Posterior vena cava (tissue), 2 donors: ENCODE results near the gene ZSCAN5B. TPM values are rescaled to one million over a fixed set of nuclear protein-coding genes. Genes with fewer than 3 reads are reported as not detected.
"Not testable (repeated sequence)": the region's sequence is repeated elsewhere in the genome, so short reads cannot be mapped to it uniquely, and the experiment has no call there.

ENCODE experiments used
- DNase-seq: peaks from one replicate; pipeline ENCODE4 v3.0.0-alpha.2; 2020; ENCODE audit warnings: low spot score
- intact Hi-C, 2 donors: fragments of 100-400 bp; cut with DNase I; formaldehyde crosslinking; loops; one replicate each; pipeline versions ENCODE4 v1.14.1 to v1.14.2; 2022 to 2023
- long read RNA-seq, 2 donors: library from polyadenylated mRNA; unstranded; transcript quantifications; one replicate each; pipeline ENCODE4 v2.0.0, GENCODE V29; 2020 to 2021
- total RNA-seq, 2 donors: library from RNA; stranded (reverse); fragmentation: NEBNext Ultra II Directional; extraction: Animal tissue kit (Norgen Biotek cat#: 25700); gene quantifications; one replicate each; pipeline ENCODE4 v1.2.1, GENCODE V29; 2021
- donor health status: DM: yes; HTN: yes; CAD: no.
- donor health status: DM: yes; HTN: yes; CAD: no.

Gene ZSCAN5B, protein sequence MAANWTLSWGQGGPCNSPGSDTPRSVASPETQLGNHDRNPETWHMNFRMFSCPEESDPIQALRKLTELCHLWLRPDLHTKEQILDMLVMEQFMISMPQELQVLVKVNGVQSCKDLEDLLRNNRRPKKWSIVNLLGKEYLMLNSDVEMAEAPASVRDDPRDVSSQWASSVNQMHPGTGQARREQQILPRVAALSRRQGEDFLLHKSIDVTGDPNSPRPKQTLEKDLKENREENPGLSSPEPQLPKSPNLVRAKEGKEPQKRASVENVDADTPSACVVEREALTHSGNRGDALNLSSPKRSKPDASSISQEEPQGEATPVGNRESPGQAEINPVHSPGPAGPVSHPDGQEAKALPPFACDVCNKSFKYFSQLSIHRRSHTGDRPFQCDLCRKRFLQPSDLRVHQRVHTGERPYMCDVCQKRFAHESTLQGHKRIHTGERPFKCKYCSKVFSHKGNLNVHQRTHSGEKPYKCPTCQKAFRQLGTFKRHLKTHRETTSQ
- not detected for total RNA-seq
- long read RNA-seq, donor 1: 0 reads
- long read RNA-seq, donor 2: 0 reads

DNA sequence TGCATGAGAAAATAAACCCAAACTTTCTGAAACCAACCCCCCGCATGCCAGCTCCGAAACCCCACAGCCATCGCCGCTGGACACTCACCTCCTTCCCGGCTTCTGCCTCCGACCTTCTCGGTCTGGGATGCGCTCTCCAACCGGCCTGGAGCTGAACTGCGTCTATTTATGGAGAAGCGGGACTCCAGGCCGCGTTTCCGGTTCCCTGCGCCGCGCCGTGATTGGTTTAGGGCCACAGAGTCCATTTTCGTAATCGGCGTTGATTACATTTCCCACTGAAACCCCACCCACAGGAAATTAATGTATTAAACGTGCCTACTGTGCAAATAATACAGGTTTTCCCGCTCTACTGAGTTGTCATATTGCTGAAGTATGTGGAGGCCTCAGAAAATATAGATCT lies at the start of gene ZSCAN5B:
TSS of gene ZSCAN5B (minus strand) at position 138 of the 400 bp plus-strand sequence. CDS start 4,731 bp downstream, outside the sequence.
- DNase-seq, intact Hi-C loops: not testable (repeated sequence)

DNA sequence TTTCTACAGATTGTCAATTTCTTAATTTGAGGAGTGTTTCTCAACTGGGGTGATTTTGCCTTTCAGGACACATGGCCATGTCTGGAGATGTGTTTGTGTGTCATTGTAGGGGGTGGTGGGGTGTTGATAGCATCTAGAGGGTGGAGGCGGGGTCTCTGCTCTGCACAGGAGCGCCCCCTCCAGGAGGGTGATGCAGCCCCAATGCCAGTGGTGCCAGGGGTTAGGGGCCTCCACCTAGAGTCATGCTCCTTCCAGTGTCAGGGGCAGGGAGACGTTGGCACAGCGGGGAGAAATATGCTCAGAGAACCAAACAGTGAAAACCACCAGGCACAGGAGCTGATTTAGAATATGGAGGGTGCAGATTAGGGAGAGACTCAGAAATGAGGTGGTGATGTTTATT lies 48.2 kb upstream of the ZSCAN5B start:
- intact Hi-C loops, DNase-seq: not testable (repeated sequence)

DNA sequence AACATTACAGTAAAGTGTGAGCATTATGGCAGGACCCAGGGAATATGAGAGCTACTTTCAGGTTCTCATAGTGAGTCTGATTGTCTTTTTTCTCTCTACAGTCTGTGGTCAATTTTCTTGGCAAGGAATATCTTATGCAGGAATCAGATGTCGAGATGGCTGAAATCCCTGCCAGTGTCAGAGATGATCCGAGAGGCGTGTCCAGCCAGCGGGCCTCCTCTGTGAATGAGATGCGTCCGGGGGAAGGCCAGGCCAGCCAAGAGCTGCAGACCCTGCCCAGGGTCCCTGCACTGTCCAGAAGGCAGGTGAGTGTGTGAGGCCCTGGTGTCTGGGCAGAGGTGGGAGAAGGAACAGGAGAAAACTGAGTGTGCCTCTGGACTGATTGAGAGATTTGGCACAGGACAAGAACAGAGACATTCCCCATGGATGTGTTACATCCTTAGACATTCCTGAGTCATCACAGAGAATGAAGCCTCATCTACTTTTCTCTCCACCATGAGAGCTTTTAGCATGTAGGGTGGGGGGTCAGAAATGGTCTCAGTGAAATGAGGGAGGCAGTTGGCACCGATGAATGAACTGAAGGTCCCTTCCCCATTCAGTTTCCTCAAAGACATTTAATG lies 47.6 kb upstream of the ZSCAN5B start:
- peak; percentile 50 for DNase-seq
- intact Hi-C loops: no loop called here

DNA sequence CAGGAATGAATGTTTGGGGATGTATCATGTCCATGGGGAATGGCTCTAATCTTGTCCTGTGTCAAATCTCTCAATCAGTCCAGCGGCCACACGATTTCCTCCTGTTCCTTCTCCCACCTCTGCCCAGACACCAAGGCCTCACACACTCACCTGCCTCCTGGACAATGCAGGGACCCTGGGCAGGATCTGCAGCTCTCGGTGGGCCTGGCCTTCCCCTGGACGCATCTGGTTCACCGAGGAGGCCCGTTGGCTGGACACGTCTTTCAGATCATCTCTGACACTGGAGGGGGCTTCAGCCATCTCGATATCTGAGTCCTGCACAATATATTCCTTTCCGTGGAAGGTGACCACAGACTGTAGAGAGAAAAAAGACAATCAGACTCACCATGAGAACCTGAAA lies 25.9 kb upstream of the ZSCAN5B start:
- intact Hi-C loops: no loop called here
- DNase-seq: peak; percentile 40

DNA sequence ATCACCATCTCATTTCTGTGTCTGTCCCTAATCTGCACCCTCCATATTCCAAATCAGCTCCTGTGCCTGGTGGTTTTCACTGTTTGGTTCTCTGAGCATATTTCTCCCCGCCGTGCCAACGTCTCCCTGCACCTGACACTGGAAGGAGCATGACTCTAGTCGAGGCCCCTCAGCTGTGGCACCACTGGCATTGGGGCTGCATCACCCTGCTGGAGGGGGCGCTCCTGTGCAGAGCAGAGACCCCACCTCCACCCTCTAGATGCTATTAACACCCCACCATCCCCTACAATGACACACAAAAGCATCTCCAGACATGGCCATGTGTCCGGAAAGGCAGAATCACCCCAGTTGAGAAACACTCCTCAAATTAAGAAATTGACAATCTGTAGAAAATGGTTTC lies 25.3 kb upstream of the ZSCAN5B start:
- DNase-seq: peak; percentile 16
- intact Hi-C loops: no loop called here

DNA sequence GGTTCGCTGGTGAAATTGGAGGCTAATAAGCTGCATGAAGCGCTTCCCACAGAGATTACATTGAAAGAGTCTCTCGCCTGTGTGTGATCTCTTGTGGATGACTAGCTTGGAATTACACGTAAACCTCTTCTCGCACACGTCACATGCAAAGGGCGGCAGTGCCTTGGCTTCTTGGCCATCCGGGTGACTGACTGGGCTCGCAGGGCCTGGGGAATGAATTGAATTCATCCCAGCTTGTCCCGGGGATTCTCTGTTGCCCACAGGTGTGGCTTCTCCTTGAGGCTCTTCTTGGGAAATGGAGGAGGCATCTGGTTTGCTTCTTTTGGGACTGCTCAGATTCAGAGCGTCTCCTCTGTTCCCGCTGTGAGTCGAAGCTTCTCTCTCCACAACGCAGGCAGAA lies 24.3 kb upstream of the ZSCAN5B start:
- peak; percentile 58 for DNase-seq
- intact Hi-C loops: no loop called here

DNA sequence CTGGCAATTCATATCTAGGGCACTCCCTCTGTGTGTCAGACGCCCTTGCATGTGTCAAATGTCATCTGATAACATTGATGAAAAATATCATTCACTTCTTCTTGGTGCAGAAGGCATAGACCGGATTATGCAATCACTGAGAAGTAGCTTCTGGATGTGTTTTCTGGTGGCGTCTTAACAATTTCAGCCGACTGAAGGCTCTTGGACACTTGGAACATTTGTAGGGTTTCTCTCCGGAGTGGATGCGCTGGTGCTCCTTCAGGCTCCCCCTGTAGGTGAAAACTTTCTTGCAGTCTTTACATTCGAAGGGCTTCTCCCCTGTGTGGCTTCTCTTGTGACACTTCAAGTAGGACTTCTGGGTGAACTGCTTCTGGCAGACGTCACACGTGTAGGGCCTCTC lies 23.9 kb upstream of the ZSCAN5B start:
- intact Hi-C loops: not testable (repeated sequence)
- peak; percentile 36 for DNase-seq

DNA sequence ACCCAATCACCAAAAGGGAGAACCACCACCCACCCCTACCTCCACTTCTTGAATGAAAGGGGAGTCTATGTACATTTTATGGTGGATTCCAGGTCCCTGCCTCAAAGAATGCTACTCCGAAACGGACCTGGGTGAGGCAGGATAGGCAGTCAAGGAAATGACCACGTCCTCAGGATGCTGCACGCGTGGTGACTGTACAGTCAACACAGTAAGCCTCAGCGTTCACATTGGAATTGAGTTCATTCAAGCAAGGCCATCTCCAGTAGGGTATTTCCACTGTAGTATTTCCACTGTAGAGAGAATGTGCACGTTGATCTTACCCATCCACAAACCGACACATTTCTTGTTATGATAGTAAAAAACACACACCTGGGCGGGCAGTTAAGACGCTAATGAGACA lies 21.4 kb upstream of the ZSCAN5B start:
- no peak for DNase-seq
- intact Hi-C loops: no loop called here

DNA sequence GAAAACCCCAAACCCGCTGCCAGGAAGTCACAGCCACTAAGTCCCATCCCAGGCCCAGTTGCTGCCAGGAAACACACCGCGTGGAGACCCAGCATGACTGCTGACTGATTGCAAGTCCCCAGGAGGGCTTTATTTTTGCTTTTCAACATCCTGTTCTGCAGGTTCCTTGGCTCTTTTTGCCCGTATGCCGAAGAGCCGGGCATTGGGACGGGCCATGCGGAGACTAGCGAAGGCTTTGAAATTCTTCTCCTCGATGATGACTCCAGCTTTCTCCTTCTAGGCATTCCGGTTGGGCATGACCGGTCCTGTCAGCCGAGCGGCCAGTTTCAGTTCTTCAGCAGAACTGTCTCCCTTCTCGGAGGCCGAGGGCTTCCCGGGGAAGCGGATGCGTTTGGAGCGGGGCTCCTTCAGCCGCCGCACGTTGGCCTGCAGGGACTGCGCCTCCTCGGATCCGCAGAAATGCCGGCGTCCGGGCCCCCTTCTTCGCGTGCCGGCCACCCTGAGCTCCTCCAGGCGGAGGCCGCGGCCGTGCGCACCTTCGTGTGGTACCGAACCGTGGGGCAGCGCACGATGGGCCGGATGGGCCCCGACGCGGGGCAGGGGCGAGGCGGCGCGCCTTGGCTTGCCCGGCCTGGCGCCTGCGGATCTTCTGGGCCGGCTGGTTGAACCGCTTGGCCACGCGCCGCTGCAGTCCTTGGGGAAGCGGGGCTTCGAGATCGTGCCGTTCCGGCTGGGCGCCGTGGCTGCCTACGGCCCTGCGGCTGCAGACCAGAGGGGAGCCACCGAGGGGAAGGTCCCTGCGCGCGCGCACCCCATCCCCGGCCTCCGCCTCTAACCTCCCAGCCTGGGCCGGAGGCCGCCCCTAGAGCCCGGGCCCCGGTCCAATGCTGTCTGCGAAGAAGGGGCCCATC lies 19.7 kb upstream of the ZSCAN5B start:
- peak; percentile 82 for DNase-seq

DNA sequence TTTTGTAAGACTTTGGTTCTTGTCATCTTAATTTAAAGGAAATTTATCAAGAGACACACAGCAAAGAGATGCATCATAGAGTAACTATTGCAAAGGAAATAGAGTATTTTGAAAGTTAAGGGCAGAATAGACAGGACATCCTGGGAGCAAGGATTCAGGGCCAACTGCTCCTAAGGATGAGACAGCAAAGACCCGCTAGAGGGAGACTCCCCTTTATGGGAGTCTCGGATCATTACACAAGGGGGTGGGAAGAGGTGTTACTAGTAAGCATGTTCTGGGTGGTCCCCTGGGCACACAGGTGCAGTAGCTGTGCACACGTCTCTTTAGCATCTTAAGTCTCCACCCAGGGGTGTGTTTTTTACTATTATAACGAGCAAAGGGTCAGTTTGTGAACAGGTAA lies 14.1 kb upstream of the ZSCAN5B start:
- peak; percentile 17 for DNase-seq
- intact Hi-C loops: no loop called here

More for the DNA sequence above, 19.7 kb upstream of the ZSCAN5B start:
- intact Hi-C loops: no loop called here

DNA sequence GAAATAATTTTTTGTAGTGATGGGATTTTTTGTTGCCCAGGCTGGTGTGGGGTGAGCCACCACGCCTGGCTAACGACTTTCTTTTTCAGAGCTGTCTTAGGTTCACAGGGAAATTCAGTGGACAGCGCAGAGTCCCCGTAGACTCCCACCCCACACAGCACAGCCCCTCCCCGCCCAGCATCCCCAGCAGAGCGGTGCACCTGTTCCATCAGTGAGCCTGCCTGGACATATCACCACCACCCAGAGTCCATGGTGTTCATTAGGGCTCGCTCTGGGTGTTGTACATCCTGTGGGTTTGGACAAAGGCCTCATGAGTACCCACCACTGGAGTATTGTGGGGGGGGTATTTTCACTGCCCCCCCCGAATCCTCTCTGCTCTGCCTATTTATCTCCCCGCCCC lies 12.5 kb upstream of the ZSCAN5B start:
- DNase-seq: peak; percentile 30
- intact Hi-C loops: not testable (repeated sequence)

DNA sequence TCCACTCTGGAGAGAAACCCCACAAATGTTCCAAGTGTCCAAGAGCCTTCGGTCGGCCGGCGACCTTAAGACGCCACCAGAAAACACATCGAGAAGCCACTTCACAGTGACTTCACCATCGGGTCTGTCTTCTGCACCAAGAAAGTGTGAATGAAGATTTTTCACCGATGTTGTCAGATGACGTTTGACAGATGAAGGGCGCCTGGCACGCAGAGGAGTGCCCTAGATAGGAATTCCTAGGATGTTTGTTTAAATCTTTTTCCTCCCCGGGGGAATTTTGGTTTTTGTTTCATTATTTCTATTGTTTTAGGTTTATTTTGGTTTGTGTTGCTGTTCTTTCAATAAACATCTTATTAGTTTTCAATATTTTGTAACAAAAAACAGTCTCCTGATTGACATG lies 11.5 kb upstream of the ZSCAN5B start:
- intact Hi-C loops: no loop called here
- DNase-seq: peak; percentile 20

DNA sequence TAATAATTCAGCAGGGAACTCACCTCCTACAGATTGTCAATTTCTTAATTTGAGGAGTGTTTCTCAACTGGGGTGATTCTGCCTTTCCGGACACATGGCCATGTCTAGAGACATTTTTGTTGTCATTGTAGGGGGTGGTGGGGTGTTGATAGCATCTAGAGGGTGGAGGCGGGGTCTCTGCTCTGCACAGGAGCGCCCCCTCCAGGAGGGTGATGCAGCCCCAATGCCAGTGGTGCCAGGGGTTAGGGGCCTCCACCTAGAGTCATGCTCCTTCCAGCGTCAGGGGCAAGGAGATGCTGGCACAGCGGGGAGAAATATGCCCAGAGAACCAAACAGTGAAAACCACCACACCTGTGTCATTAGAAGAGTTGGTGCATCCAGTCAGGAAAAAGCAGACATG lies 10.0 kb upstream of the ZSCAN5B start:
- DNase-seq: peak; percentile 25
- intact Hi-C loops: not testable (repeated sequence)

DNA sequence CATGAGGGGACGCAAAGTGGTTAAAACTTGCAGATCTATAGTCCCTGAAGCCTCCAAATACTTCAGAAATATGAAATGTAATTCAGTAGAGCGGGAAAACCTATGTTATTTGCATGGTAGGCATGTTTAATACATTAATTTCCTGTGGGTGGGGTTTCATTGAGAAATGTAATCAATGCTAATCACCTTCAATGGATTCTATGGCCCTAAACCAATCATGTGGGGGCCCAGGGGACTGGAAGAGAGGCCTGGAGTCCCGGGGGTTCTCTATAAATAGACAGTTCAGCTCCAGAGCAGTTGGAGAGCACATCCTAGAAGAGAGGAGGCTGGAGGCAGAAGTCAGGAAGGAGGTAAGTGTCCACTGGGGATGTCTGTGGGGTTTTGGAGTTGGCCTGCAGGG lies 4.4 kb upstream of the ZSCAN5B start, which contains the start of gene ZSCAN5C:
TSS of gene ZSCAN5C (plus strand) at position 301 of the 400 bp plus-strand sequence. CDS start 3,641 bp downstream, outside the sequence.
- intact Hi-C loops: no loop called here
- DNase-seq: no peak

DNA sequence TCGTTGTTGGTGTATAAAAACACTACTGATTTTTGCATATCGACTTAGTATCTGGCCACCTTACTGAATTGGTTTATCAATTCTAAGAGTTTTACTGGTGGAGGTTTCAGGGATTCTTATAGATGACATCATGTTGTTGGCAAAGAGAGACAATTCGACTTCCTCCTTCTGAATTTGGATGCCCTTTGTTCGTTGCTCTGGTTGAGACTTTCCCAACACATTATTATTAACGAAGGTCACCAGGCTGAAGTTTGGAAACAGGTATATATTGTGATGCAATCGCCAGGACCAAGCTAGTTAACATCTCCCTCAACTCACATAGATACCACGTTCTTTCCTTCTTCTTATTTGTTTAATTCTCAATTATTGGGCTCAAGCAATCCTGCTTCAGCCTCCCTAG lies 2.1 kb upstream of the ZSCAN5B start:
- intact Hi-C loops: no loop called here
- no peak for DNase-seq

DNA sequence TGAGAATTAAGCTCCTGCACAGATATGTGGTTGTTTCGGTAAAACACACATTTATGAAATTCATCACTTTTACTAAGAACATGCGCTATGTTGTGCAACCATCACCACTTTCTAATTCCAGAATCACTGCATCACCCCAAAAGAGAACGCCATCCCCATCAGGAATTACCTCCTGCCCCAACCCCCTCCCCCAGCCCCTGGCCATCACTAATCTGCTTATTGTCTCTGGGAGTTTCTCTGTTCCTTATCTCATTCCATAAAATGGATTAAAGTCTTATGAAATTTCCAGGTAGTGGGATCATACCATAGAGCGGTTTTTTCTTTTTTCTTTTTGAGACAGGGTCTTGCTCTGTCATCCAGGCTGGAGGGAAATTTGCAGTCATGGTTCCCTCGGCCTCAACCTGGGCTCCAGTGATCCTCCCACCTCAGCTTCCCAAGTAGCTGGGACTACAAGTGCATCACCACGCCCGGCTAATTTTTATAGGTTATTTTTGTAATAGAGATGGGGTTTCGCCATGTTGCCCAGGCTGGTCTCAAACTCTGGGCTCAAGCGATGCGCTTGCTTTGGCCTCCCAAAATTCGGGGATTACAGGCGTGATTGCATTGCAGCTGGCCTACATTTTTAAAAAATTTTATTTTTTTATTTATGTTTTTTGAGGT lies 3.5 kb downstream of the ZSCAN5B start:
- DNase-seq: no peak
- intact Hi-C loops: no loop called here

DNA sequence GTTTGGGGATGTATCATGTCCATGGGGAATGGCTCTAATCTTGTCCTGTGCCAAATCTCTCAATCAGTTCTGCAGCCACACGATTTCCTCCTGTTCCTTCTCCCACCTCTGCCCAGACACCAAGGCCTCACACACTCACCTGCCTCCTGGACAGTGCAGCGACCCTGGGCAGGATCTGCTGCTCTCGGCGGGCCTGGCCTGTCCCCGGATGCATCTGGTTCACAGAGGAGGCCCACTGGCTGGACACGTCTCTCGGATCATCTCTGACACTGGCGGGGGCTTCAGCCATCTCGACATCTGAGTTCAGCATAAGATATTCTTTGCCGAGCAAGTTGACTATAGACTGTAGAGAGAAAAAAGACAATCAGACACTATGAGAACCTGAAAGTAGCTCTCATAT lies 5.9 kb downstream of the ZSCAN5B start:
- intact Hi-C loops: no loop called here
- DNase-seq: no peak

DNA sequence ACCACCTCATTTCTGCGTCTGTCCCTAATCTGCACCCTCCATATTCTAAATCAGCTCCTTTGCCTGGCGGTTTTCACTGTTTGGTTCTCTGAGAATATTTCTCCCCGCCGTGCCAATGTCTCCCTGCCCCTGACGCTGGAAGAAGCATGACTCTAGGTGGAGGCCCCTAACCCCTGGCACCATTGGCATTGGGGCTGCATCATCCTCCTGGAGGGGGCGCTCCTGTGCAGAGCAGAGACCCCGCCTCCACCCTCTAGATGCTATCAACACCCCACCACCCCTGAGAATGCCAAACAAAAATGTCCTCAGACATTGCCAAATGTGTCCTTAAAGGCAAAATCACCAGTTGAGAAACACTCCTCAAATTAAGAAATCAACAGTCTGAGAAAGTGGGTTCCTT lies 6.5 kb downstream of the ZSCAN5B start:
- no peak for DNase-seq
- intact Hi-C loops: no loop called here

DNA sequence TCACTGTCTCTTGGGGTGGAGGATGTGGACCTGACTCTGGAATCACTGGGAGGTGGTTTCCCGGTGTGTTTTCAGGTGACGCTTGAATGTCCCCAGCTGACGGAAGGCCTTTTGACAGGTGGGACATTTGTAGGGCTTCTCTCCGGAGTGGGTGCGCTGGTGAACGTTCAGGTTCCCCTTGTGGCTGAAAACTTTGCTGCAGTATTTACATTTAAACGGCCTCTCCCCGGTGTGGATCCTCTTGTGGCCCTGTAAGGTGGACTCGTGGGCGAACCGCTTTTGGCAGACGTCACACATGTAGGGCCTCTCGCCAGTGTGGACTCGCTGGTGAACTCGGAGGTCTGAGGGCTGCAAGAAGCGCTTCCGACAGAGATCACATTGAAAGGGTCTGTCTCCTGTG lies 7.8 kb downstream of the ZSCAN5B start:
- intact Hi-C loops: no loop called here
- DNase-seq: no peak
